HPDE6-E6E7 (cell line): ENCODE data around the gene APOC4.
"Not testable (repeated sequence)": the region's sequence is repeated elsewhere in the genome, so short reads cannot be mapped to it uniquely, and the experiment has no call there.

ENCODE experiments used
- DNase-seq: peaks from one replicate; pipeline ENCODE4 v3.0.0; 2011; ENCODE audit warnings: missing footprints; ENCODE audit errors: extremely low spot score

Gene APOC4

DNA sequence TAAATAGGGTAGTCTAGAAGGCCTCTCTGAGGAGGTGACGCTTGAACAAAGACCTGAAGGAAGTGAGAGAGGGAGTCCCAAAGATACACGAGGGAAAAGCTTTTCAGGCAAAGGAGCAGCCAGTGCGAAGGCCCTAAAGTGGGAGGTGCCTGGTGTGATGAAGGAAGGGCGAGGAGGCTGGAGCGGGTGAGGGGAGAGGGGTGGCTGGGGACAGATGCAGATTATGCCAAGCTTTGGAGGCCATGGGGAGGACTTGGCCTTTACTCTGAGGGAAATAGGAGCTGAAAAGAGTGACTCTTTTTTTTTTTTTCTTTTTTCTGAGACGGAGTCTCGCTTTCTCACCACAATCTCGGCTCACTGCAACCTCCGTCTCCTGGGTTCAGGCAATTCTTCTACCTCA, 16.1 kb downstream of the APOC4 start:
- no peak for DNase-seq

DNA sequence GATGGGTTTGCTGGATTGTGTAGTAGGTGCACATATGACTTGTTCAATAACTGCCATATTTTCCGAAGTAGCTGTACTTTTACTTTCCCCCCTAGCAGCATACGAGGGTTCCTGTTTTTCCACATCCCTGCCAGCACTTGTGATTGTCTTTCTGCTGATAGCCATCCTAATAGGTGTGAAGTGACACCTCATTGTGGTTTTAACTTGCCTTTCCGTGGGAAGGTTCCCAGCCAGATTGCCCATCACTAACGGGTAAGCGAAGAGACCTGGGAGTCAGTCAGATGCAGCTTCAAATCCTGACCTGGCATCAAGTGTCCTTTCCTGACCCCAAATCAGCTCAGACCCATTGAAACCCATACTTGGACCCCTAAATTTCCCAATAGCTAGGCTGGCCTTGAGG, 17.7 kb downstream of the APOC4 start:
- no peak for DNase-seq

- DNase-seq = no peak
Observed at GRCh38 chr19:44960906-44961728, 19.1 kb downstream of the APOC4 start.

- DNase-seq = no peak
Observed at GRCh38 chr19:44961821-44962220, 19.8 kb downstream of the APOC4 start.

GRCh38 chr19:44968118-44968517, 26.1 kb downstream of the APOC4 start:
- no peak for DNase-seq

DNA sequence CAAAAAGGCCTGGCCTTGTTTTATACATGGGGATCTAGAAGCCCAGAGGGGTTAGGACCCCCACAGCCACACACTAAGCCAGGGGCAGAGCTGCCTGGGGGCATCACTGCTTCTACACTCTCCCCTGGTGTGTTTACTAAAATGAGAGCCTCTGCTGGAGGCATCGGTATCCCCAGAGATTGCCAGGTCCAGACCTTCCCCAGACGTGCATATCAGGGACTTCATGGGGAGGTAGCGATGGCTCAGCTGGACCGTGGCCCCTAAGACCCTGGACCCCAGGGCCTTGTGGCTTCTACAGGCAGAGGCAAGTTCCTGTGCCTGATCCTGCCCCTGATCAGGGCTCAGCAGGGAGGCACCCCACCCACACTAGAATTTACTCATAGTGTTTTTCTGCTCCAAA, 26.6 kb downstream of the APOC4 start:
- DNase-seq = no peak

- no peak for DNase-seq
Observed at GRCh38 chr19:44969437-44969836, 27.4 kb downstream of the APOC4 start.

GRCh38 chr19:44971451-44971850, 29.4 kb downstream of the APOC4 start:
- not testable (repeated sequence) for DNase-seq

DNA sequence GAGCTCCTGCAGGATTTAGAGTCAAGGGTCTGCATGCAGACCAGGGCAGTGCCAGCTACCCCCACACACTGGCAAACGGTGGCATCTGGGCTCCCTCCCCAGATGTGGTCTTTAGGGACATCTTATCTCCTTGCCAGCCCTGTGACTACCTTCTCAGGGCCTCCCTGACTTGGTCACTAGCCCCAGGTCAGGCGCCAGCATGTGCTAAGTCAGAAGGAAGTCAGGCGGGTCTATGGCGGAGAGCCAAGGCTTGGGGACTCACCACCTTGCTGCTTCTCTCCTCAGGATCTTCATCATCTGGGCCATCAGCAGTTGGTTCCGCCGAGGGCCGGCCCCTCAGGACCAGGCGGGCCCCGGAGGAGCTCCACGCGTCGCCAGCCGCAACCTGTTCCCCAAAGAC, 30.8 kb downstream of the APOC4 start:
- no peak for DNase-seq

DNA sequence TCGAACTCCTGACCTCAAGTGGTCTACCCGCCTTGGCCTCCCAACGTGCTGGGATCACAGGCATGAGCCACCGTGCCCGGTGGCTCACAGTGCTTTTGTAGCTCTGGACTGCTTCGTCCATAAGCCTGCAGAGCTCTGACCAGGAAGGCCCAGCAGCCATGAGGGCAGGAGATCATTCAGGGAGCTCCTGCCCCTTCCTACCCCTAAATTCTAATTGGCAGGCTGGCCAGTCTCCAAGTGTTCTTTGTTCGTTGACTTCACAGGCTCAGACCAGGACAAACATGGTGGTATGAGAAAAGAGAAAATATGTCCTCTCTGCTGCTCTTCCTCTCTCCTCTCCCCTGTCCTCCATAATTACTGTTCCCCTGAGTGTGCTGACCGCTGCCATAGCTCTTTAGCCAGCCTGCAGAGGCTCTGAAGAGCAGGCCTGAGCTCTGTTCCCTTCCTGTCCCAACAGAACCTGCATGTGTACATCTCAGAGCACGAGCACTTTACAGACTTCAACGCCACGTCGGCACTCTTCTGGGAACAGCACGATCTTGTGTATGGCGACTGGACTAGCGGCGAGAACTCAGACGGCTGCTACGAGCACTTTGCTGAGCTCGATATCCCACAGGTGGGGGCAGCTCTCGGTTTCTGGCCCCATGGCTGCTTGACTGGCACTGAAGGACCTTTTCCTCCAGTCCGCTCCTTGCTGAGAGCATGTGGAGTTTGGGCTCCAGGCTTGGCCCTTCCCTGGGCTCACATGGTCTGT, 32.1 kb downstream of the APOC4 start:
- DNase-seq = no peak

GRCh38 chr19:44974857-44975256, 32.8 kb downstream of the APOC4 start:
- DNase-seq = no peak

DNA sequence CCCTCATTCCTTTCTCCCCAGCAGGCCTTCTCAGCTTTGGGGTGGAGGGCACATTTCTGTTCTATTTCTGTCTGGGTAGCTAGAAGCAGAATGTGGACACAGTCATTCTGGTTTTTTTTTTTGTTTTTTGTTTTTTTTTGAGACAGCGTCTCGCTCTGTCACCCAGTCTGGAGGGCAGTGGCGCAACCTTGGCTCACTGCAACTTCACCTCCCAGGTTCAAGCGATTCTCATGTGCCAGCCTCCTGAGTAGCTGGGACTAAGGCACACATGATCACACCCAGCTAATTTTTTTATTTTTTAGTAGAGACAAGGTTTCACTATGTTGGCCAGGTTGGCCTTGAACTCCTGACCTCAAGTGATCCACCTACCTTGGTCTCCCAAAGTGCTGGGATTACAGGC, 33.4 kb downstream of the APOC4 start:
- DNase-seq = no peak

- DNase-seq = no peak
Observed at GRCh38 chr19:44984005-44984404, 42.0 kb downstream of the APOC4 start.

DNA sequence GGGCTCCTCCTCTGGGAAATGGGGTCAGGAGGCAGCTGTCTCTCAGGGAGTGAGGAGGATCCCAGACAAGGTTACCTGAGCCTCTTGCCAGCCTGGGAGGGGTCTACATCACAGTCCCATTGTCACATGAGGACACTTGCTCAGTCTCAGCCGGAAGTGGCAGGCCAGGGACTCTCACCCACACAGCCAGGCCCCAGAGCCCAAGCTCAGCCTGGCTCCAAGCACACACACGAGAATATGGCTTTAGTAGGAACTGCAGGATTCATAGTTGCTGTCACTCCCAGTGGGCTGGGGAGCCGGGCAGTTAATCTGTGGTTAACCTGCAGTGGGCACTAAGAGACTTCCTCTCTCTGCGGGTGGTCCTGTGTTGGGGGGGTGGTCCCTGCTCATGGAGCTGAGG, 43.4 kb downstream of the APOC4 start:
- no peak for DNase-seq

GRCh38 chr19:44986389-44986788, 44.4 kb downstream of the APOC4 start:
- no peak for DNase-seq

GRCh38 chr19:44987148-44987675, 45.2 kb downstream of the APOC4 start:
- no peak for DNase-seq

DNA sequence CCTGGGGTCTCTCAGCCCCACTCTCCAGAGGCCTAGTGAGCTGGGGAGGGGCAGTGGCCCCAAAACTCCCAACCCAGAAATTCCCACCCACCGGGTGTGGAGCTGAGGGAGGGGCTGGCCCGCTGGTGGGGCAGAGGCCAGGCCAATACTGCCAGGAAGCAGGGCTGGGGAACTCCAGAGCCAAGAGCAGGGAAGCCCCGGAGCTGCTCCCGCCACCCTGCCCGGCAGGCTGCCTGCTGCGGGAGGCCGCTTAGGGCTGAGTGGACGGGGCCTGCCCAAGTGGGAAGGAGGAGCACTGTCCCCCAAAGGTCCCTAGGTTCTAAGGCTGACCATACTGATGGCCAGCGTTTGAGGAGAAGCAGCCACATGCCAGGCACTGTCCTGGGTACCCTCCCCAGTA, 46.2 kb downstream of the APOC4 start:
- no peak for DNase-seq

- DNase-seq = peak; percentile 32
Observed at GRCh38 chr19:44988896-44989556, 47.0 kb downstream of the APOC4 start.

GRCh38 chr19:44990459-44990858, 48.4 kb downstream of the APOC4 start:
- no peak for DNase-seq

DNA sequence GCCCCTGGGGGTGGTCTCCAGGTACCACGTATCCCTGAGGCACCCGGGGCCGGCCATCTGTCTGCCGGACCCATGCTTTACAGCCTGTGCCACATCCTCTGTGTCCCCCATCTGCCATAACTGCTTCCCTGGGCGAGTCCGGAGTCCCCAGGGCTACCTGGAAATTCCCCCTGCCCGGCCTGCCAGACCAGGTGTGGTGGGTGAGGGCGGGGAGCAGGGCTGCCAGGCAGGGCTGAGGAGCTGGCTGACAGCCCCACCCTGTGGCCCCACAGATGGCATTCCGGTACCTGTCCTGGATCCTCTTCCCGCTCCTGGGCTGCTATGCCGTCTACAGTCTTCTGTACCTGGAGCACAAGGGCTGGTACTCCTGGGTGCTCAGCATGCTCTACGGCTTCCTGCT, 48.9 kb downstream of the APOC4 start:
- DNase-seq = no peak

DNA sequence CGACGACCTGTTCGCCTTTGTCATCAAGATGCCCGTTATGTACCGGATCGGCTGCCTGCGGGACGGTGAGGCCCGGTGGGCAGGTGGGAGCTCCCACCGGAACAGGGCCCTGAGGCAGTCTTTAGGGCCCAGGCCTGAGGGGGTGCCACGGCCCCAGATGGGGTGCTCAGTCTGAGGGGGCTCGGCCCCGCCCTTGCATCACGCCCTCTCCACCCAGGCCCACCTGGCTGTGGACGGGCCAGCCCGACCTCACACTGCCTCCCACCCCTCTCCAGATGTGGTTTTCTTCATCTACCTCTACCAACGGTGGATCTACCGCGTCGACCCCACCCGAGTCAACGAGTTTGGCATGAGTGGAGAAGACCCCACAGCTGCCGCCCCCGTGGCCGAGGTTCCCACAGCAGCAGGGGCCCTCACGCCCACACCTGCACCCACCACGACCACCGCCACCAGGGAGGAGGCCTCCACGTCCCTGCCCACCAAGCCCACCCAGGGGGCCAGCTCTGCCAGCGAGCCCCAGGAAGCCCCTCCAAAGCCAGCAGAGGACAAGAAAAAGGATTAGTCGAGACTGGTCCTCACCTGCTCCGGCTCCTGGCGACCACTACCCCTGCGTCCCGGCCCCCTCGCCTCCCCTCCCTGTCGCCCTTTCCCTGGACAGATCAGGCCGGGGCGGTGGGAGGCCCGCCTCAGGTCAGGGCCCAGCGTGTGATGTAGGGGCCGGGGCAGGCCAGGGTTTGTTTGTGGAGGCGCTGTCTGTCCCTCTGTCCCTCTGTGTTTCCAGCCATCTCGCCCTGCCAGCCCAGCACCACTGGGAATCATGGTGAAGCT, 50.5 kb downstream of the APOC4 start:
- no peak for DNase-seq

GRCh38 chr19:44993526-44993925, 51.5 kb downstream of the APOC4 start:
- DNase-seq = no peak
